ENCODE results near the gene CD72.

The CD72 gene

DNA sequence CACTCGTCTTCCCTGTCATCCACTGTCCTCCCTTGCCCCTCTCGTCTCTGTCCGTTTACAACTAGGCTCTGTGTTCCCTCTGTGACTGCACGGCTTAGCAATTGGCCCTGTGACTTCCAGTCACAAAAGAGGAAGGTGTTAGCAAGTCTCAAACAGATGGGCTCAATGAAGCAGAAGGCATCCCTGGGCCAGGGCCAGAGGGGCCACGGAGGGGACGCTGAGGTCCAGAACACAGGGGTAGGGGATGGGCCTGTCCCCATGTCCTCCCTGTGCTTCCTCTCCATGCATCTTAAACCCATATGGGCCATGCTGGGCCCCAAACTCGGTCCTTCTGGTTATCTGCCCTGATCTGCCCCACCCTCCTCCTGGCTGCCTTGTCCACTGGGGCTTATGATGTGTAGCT is at the start of gene CD72:
CD72 (minus strand) TSS at position 89 of the 403 bp plus-strand sequence. CDS start 110 bp downstream, outside the sequence.
- DNase-seq (ENCODE audit: low spot score), result no peak

DNA sequence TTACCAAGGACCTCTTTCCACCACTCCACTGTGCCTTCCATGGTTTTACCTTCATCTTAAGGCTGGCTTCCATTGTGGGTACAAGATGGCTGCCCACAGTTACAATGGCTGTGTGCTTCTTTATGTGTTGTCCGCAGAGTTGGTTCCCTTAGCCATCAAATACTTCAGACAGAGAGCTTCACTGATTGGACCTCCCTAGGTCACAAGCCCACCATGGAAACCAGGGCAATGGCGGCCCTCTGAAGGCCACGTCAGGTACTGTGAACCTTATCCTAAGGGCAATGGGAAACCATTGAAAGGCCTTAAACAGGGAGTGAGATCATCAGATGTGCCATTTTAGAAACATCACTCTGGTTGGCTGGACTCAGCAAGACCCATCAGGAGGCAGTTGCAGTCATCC is 49.7 kb upstream of the CD72 start:
- no peak for DNase-seq (ENCODE audit: low spot score)

DNA sequence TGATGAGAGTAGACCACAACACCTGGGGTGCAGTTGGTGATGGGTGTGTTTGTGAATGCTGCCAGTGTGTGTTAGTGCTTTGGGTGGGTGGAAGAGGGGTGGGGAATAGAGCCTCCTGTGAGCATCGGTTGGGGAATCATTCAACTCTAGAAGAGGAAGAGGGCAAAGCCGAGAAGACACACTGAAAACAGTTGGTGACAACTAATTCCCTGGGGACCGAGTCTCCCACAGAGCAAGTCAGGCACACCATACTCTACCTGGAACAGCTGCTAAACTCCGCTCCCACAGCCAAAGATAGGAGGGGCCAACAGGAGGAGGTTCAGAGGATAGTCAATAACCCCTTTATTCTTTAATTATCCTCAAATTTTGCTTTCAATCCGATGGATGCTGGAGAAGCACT is 48.3 kb upstream of the CD72 start:
- DNase-seq (ENCODE audit: low spot score), result no peak

GRCh38 chr9:35666045-35666444 is 47.8 kb upstream of the CD72 start:
- no peak for DNase-seq (ENCODE audit: low spot score)

GRCh38 chr9:35665471-35665818 is 47.2 kb upstream of the CD72 start:
- no peak for DNase-seq (ENCODE audit: low spot score)

DNA sequence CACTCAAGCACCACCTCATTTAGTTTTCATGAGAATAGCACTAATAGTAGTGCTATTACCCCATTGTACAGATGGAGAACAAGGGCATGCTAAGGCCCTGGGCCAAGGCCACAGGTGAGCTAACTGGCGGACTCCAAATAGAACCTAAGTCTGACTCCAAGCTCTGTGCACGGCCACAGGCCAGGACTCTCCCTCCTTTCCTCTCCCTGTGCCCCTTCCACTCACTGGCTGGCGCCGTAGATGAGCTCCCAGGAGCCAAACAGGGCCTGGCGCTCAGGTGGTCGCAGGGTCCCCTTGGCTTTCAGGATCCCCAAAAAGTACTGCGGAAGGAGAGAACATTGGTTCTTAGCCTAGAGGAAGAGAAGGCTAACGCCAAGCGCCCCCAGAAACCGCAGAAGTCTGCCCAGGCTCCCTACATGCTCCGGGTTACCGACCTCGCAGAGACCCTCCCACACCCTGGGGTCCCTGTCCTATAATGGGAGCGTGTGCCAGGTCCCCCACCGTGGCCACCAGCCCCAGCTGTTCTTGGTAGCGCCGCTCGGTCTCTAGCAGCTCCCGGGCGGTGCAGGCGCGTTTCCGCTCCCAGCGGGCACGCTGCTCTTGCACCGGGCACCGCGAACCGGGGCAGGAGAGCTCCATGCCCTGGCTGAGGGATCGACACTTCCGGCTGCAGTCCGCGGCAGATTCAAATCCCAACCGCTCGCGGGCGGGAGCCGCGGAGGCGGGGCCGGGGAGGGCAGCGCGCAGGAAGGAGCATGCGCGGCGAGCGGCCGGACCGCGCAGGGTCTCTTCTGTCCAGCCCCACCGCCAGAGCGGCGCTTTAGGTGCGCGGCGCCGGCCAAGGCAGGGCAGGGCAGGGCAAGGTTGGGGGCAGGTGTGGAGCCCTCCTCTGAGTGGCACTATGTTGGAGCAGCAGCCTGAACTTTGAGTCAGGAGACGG is 46.6 kb upstream of the CD72 start, which contains the start of gene ARHGEF39:
ARHGEF39 (minus strand) TSS at position 665 of the 940 bp plus-strand sequence; CDS start at position 639, 26 bp downstream.
- peak; percentile 53 for DNase-seq (ENCODE audit: low spot score)

GRCh38 chr9:35662437-35662836 is 44.2 kb upstream of the CD72 start:
- no peak for DNase-seq (ENCODE audit: low spot score)

GRCh38 chr9:35661756-35662350 is 43.6 kb upstream of the CD72 start:
- peak; percentile 60 for DNase-seq (ENCODE audit: low spot score)

DNA sequence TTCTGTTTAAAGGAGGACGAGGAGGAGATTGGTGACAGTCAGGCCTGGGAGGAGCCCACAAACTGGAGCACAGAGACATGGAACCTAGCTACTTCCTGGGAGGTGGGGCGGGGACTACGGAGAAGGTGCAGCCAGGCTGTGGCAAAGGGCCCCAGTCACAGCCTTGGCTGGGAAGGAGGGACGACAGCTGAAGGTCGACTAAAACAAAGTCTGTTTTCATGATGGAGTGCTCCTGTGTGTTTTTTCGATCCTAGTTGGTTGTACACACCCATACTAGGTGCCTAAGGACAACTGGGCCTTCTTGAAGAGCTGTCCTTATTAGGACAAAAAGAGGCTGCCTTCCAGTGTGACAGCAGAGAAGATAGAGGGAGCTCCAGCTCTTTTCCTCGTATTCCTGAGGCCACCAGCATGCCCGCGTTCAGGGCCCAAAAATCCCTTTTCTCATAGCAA is 42.8 kb upstream of the CD72 start:
- DNase-seq (ENCODE audit: low spot score), result no peak

GRCh38 chr9:35659340-35659739 is 41.1 kb upstream of the CD72 start:
- DNase-seq (ENCODE audit: low spot score), result no peak

DNA sequence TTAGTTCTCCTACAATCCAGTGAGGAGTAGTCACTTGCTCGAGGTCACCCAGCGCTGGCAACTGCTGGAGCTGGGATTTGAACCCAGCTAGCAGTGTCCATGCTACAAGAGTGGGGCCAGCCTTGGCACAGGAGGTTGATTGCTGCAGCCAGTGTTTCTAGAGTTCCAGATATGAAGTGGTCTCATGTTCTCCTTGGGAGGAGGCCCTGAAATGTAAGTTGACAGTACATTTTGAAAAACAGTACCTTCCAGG is 40.7 kb upstream of the CD72 start:
- DNase-seq (ENCODE audit: low spot score), result no peak

- peak; percentile 76 for DNase-seq (ENCODE audit: low spot score)
These were observed 40.1 kb upstream of the CD72 start, which contains the start of gene CCDC107 for GRCh38 chr9:35658137-35658967. CCDC107 (plus strand) TSS chr9:35658292; CDS start chr9:35658380, 88 bp downstream.

DNA sequence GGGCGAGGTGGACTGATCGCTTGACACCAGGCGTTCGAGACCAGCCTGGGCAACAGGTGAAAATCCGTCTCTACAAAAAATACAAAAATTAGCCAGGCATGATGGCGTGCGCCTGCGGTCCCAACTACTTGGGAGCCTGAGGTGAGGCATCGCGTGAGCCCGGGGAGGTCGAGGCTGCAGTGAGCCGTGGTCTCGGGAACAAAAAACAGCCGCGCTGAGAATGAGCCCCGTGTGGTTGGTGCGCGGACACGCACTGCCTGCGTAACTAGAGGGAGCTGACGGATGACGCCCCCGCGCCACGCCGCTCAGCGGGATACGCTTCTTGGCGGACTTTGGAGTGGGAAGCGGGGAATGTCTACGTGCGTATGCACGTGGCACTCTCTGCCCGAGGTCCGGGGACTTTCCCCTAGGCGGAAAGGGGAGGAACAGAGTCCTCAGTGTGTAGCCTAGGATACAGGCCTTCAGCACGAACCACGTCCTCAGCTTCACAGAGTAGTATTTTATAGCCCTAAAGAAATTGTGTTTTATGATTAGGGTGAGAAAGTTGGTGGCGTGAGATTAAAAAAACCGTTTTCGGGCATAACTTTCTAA is 39.4 kb upstream of the CD72 start, which contains the start of gene RMRP:
RMRP (minus strand) TSS at position 474 of the 591 bp plus-strand sequence.
- DNase-seq (ENCODE audit: low spot score), result peak; percentile 91

GRCh38 chr9:35656831-35657545 is 38.8 kb upstream of the CD72 start:
- DNase-seq (ENCODE audit: low spot score), result no peak

- DNase-seq (ENCODE audit: low spot score), result no peak
These were observed 38.1 kb upstream of the CD72 start for GRCh38 chr9:35656348-35656747.

DNA sequence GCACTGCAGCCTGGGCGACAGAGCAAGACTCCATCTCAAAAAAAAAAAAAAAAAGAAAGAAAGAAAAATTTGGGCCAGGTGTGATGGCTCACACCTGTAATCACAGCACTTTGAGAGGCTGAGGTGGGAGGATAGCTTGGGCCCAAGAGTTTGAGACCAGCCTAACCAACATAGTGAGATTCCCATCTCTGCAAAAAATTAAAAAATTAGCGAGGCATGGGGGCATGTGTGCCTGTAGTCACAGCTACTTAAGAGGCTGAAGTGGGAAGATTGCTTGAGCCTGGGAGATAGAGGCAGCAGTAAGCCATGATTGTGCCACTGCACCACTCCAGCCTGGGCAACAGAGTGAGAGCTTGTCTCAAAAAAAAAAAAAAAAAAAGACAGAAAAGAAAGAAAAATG is 35.4 kb upstream of the CD72 start:
- no peak for DNase-seq (ENCODE audit: low spot score)

DNA sequence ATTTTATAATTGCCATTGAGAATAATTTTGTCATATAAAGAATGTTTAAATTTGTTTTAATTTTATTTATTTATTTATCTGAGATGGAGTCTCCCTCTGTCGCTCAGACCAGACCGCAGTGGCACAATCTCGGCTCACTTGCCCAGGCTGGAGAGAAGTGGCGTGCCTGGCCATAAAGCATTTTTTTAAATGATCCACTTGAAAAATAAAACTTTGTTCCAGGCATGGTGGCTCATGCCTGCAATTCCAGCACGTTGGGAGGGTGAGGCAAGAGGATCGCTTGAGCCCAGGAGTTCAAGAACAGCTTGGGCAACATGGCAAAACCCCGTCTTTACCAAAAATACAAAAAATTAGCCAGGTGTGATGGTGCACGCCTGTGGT is 34.6 kb upstream of the CD72 start:
- DNase-seq (ENCODE audit: low spot score), result no peak

DNA sequence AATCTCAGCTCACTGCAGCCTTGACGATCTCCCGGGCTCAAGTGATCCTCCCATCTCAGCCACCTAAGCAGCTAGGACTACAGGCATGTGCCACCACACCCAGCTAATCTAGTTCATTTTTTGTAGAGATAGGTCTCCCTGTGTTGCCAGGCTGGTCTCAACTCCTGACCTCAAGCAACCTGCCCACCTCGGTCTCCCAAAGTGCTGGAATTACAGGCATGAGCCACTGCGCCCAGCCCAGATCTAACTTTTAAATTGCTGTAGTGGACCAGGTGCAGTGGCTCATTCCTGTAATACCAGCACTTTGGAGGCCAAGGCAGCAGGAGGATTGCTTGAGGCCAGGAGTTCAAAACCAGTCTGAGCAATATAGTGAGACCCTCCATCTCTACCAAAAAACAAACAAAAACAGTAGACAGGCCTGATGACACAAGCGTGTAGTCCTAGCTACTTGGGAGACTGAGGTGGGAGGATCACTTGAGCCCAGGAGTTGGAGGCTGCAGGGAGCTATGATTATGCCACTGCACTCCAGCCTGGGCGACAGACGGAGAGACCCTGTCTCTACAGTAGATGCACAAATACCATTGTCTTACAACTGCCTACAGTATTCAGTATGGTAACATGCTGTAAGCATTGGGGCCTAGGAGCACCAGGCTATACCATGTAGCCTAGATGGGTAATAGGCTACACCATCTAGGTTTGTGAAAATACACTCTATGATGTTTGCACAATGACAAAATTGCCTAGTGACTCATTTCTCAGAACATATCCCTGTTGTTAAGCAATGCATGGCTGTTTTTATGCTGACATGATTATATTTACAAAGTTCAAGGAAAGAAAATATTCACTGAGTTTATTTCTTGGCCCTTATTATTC is 34.0 kb upstream of the CD72 start:
- no peak for DNase-seq (ENCODE audit: low spot score)

DNA sequence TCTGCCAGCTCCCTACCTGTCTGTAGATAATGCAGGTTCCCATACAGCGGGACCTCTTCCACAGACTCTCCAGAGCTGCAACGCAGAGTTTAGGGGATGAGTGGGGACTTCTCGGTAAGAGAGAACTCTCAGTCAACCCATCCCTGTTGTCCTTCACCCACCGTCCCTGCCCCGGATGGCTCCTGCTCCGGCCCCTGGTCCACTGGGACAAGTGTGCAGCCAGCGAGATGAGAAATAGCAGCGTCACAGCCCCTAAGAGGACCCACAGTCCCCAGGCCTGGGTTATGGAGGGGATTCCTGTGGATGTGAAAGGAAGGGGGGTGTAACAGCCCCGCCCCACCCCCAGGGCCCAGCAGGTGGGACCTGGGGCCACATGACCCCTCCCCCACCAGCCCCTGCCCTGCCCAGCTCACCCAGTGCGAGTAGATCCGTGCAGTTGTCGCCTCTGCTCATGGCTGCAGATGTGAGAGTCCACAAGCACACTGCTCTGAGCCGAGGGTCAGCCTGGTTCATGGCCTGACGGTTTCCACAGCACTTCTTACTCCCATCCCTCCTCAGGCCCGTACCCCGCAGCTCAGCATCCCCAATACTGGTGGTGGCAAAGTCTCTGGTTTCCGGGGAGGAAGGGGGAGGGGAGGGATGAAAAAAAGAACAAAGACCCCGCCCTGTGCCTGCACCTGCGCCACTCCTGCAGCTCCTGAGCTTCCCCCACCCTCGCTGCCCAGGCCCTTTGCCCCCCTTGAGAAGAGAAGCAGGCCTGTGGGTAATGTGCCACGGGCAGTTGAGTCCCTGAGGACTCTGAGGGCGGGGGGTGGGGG is 32.3 kb upstream of the CD72 start, which contains the start of gene SIT1:
SIT1 (minus strand) TSS at position 591 of the 818 bp plus-strand sequence; CDS start at position 513, 78 bp downstream.
- DNase-seq (ENCODE audit: low spot score), result peak; percentile 55

Data from CD4-positive, alpha-beta T cell treated with Interleukin-6 at 100 ng/mL for 8 hours (primary cell).